NCI-H748 treated with DMSO at 0.1 percent for 48 hours (cell line): Measurements from ENCODE around the gene PRKACB.
A peak's percentile ranks its signal among the peaks of the same experiment; 100 is the strongest.
"Not testable (repeated sequence)": the region's sequence is repeated elsewhere in the genome, so short reads cannot be mapped to it uniquely, and the experiment has no call there.

Source experiments
- DNase-seq: peaks from one replicate; lab custom pipeline; 2025; lab: John Stamatoyannopoulos, UW

Gene PRKACB

GRCh38 chr1:84143796-84144565 is at the start of gene PRKACB:
Gene PRKACB (plus strand): TSS chr1:84144271. CDS start chr1:84144362, 91 bp downstream.
- no peak for DNase-seq

GRCh38 chr1:84095308-84095707 is 48.8 kb upstream of the PRKACB start:
- DNase-seq = no peak

DNA sequence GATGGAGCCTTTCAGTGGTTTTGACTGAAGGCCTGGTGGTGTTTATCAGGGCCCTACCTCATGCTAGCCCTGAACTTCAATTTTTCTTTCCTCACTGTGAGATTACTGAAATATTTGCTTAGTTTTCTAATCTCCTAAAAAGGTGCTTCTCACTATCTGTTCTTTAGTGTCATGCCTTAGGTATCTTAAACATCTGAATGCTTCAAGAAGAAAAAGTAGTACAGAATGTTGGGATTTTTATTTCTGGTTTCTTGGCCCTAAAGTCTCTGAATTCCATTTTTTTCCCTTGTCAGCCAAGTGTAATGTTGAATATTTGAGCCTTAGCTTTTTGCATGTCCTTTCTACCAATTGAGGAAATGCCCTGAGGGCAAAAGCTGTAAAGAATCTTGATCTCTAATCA is 47.9 kb upstream of the PRKACB start:
- no peak for DNase-seq

DNA sequence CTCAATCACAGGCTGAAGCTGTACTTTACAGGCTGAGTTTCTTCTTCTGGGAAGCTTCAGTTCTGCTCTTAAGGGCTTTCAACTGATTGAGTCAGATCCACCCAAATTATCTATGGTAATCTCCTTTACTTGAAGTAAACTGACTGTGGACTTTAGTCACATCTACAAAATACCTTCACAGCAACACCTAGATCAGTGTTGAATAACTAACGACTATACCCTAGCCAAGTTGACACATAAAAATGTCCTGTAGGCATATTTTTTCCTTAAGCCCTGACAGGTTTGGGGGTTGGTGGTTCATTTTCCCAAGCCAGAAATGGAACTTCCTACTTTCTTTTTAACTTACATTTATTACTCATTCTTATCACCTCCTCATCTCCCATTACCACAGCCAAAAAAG is 42.9 kb upstream of the PRKACB start:
- no peak for DNase-seq

- no peak for DNase-seq
These were observed 40.7 kb upstream of the PRKACB start for GRCh38 chr1:84103197-84103992.

DNA sequence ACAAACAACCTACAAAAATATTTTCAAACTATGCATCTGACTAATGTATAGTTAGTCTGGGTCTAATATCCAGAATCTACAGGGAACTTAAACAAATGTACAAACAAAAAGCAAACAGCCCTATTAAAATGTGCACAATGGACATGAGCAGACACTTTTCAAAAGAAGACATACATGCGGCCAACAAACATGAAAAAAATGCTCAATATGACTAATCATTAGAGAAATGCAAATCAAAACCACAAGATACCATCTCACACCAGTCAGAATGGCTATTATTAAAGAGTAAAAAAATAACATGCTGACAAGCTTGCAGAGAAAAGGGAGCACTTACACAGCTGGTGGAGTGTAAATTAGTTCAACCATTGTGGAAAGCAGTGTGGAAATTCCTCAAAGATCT is 36.5 kb upstream of the PRKACB start:
- not testable (repeated sequence) for DNase-seq

- no peak for DNase-seq
These were observed 36.1 kb upstream of the PRKACB start for GRCh38 chr1:84107955-84108354.

- no peak for DNase-seq
These were observed 35.0 kb upstream of the PRKACB start for GRCh38 chr1:84108900-84109578.

- no peak for DNase-seq
These were observed 33.4 kb upstream of the PRKACB start for GRCh38 chr1:84110629-84111028.

DNA sequence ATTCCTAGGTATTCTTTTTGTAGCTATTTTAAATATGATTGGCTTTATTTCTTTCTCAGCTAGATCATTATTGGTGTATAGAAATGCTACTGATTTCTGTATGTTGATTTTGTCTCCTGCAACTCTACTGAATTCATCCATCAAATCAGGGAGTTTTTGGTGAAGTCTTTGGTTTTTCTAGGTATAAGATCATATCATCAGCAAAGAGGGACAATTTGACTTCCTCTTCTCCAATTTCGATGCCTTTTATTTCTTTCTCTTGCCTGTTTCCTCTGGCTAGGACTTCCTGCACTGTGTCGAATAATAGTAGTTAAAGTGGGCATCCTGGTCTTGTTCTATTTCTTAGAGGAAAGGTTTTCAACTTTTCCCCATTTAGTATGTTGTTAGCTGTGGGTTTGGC is 27.5 kb upstream of the PRKACB start:
- DNase-seq = no peak

- no peak for DNase-seq
These were observed 26.2 kb upstream of the PRKACB start for GRCh38 chr1:84117868-84118267.

GRCh38 chr1:84121360-84121759 is 22.7 kb upstream of the PRKACB start:
- DNase-seq = no peak

- peak; percentile 36 for DNase-seq
These were observed 21.2 kb upstream of the PRKACB start for GRCh38 chr1:84122780-84123382.

GRCh38 chr1:84133479-84133878 is 10.6 kb upstream of the PRKACB start:
- no peak for DNase-seq

DNA sequence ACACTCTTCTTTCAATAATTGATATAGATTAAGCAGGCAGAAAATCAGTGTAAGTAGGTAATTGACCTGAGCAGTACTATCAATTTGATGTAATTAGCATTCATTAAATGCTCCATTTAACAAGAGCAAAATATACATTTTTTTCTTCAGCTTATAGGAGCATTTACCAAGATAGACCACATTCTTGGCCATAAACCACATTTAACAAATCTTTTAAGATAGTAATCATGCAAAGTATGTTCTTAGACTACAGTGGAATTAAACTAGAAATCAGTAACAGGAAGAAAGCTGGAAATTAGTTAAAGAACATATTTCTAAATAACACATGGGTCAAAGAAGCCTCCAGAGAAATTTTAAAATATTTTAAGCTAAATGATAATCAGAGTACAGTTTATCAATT is 8.7 kb upstream of the PRKACB start:
- no peak for DNase-seq

DNA sequence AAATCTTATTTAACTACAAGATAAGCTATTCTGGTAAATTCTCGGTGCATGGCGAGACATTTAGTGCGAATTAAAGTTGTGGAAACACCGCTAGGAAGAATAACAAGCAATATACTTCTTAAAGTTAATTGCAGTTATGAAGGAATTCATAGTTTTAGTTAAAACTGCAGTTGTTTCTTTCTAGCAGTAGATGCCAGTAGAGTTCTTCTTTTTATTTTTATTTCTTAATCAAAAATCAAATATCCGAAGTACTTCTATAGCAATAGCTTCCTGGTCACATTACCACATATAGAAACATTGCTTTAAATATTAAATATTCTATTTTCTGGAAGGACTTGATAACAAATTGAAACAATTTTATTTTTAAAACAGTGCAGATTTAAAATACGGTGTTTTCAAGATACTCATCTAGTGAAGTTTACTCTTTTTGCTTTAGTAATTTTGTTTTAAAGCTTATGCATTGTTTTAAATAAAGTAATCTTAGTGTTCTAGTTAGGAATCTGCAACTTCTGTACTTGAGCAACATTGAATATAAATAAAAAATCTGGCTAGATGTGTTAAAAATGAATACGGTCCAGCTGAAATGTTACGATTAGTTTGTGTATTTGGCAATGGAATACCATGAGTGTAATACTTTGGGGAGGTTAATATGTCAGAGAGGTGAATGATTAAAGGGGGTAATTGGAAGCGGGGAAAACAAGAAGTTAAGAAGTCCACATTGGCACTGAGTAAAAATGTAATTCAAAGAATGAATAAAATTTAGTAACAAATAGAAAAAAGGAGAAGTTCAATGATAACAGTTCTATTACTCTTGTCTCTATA is 2.7 kb upstream of the PRKACB start:
- DNase-seq = no peak

DNA sequence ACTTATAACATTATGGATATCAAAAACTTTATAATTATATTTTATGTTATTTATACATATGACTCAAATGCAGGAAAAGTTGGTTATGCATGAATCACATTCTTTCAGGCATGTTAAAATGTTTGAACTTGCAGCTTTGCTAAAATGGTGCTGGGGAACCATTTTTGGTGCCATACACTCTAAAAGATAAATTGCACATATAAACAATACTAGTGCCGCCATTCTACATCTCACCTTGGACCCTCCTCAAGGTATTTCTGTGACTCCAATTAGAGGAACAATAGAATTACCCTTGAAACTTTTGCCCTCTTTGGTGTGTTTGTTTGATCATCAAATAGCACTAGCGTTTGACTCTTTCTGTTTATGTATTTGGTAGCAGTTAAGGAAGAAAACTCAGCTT is 997 bp downstream of the PRKACB start:
- no peak for DNase-seq

- DNase-seq = no peak
These were observed 2.5 kb downstream of the PRKACB start for GRCh38 chr1:84146411-84147032.

- DNase-seq = no peak
These were observed 4.7 kb downstream of the PRKACB start for GRCh38 chr1:84148758-84149157.

GRCh38 chr1:84152649-84153056 is 8.6 kb downstream of the PRKACB start:
- no peak for DNase-seq

GRCh38 chr1:84155517-84155916 is 11.4 kb downstream of the PRKACB start:
- no peak for DNase-seq
